Activated CD4-positive, CD25-positive, alpha-beta regulatory T cell (primary cell): ENCODE measurements around the gene C11orf42.

Experiments
- DNase-seq, 4 experiments: peaks; one replicate each; lab custom pipeline; 2025; lab: John Stamatoyannopoulos, UW

The C11orf42 gene, protein sequence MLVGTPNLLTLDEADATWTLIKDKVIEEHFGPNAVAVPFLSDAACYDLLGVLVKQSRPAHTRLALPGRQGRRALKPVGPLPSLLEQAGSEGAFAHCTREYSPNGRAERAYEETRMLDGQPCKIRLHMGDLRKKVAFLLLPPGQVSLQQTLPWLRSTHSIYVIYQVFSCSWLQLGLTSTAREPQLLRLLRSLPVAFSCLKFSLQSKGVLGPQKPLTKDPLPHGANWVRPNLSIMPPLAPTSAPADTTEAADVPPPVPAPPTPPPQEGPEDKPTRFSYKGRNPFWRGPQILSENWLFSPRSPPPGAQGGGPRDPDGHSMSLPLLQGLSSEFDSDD

DNA sequence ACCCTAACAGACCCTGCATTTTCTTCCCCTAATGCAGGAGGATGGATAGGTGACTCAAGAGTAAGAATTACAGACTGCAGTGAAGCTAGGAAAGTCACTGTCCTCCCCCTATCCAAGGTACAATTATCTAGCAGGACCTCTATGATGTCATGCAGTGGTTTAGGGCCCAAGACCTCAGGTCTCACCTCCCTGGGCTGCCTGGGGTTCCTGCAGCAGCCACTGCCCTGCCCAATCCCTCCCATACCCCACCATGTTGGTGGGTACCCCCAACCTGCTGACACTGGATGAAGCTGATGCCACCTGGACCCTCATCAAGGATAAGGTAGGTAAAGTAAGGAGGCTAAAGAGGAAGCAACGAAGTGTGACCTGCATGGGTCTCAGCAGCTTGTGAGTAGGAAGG, at the start of gene C11orf42:
Gene C11orf42, plus strand, starts transcription at position 192 of the 400 bp plus-strand sequence. Its CDS starts 59 bp downstream, at position 251.
- DNase-seq: no peak

DNA sequence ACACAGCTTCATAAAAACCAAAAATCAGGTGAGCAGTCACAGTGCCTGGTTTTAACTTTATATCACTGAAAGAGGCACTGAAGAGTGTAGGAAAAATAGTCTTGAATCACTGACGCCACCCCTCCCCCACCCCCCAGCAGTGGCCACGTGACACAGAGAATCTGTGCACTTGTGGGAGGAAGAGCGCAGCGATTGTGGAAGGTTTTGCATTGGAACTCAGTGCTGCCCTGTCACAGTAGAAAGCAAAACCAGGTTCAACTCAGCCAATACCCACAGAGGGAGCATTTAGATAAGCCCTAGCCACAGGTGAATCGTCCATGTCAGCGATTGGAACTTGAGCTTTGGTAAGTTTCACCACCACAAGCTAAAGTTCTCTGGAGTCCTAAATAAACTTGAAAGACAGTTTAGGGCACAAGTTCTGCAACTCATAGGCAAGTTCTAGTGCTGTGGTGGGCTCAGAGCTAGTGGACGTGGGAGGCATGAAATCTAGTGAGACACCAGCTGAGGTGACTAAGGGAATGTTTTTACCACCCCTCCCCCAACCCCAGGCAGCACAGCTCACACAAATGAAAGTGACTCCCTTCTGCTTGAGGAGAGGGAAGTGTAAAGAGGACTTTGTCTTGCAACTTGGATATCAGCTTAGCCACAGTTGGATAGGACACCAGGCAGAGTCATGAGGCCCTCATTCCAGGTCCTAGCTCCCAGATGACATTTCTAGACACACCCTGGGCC, 48.6 kb upstream of the C11orf42 start:
- no peak for DNase-seq

DNA sequence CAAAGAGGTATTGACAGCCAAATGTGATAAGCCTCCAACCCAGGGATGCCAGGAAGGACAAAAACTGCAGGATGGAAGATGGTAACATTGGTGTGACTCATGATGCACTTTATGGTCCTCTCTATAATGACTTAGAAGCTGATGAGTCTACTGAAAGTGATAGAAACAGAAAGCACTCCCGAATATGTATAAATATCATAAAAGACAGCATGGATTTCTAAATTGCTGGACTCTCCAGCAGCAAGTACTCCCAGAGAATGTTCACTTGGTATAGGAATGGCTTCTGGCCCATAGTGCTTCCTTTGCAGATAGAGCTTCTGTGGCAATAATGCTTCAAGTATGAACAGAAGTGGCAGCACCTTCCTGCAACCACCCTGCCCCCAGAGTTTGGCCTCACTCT, 35.1 kb upstream of the C11orf42 start, which contains the start of gene OR52B2:
Gene OR52B2, minus strand, starts transcription at position 101 of the 400 bp plus-strand sequence. Its CDS starts 0 bp downstream, at position 101.
- DNase-seq: no peak

DNA sequence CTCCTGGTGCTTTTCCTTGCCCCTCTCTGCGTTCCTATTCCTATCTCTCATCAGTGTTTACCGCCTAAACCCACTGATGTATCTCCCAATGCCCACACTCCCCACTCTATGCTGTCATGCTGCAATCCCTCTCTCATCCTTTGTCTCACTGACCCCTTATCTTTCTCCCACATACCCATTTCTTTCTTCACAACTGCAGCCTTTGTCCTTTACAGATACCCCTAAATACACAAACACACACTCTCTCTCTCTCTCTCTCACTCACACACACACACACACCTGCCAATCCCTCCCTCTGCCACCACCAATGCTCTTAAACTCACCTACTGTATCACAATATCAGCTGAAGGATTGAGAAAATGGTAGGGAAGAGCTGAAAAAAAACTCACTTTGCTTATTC, 29.9 kb upstream of the C11orf42 start:
- DNase-seq: no peak

DNA sequence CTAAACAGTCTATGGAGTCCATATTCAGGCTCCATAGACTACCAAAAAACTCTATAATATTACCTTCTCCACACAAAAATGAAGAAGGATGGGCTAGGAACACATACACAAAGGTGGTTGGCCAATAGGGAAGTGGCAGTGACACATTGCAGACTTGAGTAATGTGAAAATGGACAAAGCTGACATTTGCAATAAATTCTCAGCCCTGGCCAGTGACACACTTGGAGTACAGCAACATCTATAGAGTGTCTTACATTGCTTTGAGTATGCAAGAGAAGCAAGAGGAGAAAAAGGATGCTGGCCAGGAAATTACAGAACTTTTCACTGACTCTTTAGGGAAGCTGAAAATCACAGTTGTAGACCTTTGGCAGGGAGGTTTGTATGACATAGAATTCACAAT, 13.6 kb upstream of the C11orf42 start:
- no peak for DNase-seq

DNA sequence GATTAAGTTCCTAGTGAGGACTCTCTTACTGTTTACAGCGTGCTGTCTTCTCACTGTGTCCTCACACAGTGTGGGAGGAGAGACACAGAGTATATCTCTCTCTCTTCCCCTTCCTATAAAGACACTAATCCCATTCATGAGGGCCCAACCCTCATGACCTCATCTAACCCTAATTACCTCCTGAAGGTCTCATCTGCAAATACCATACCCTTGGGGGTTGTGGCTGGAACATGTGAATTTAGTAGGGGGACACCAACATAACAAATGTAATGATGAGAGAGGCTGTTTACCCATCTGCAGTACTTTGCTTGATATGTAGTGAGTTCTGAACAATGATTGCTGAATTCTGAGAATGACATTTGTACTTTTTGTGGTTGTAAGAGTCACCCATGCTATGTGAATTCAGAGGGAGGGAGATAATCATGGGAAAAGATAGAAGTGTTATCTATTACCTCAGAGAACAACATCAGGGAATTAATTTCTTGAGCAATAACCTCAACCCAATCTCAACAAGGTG, 11.2 kb upstream of the C11orf42 start:
- DNase-seq: no peak

DNA sequence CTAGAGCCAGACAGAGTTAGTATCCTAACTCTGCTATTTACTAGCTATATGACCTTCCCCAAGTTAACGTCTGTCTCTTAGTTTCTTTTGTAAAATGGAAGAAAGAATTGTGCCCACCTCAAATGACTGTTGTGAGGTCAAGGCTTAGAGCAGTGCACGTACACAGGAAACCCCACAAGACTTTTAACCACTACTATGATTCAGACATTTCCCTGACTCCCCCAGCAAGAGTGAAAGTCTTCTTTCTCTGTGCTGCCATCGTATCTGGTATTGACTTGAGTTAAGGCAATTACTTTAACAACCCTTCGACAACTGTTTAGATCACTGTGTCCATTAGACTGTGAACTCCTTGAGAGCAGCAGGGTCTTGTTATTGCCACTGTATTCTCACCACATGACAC, 9.0 kb upstream of the C11orf42 start:
- no peak for DNase-seq

DNA sequence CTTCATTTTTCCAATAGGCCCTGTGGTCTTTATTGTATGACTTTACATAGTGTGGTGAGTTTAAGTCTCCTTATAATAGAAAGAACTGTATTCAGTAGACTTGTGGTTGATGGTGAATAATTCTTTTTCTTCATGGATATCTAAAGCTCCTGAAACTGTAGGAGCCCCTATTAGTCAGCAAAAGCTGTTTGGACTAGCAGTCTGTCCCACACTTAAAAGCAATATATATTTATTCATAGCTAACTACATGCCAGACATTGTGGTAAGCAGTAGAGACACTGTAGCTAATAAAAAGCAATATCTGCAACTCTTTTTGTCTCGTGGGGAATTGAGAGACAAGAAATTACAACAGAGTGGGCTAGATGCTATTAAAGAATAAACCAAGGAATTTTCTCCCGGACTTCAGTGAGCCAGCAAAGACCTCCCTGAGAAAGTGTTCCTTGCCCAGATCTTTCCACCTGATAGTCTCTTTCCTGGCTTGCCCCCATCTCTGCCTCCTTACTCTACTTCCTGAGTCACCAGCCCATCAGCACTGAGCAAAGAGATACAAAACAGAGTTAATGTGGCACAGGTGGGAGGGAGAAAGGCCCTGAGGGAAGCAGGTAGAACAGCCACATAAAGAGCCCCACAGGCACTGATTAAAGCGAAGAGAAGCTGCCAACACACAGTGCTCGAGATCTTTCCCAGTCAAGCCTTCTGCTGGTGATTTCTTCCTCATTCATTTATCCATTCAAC, 7.7 kb upstream of the C11orf42 start:
- no peak for DNase-seq

DNA sequence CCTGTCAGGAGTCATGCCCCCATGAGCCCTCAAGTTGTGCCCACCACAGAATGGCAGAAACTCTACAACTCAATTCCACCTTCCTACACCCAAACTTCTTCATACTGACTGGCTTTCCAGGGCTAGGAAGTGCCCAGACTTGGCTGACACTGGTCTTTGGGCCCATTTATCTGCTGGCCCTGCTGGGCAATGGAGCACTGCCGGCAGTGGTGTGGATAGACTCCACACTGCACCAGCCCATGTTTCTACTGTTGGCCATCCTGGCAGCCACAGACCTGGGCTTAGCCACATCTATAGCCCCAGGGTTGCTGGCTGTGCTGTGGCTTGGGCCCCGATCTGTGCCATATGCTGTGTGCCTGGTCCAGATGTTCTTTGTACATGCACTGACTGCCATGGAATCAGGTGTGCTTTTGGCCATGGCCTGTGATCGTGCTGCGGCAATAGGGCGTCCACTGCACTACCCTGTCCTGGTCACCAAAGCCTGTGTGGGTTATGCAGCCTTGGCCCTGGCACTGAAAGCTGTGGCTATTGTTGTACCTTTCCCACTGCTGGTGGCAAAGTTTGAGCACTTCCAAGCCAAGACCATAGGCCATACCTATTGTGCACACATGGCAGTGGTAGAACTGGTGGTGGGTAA, 6.1 kb upstream of the C11orf42 start, which contains the start of gene OR52W1:
Gene OR52W1, plus strand, starts transcription at position 51 of the 637 bp plus-strand sequence. Its CDS starts 0 bp downstream, at position 51.
- DNase-seq: no peak

DNA sequence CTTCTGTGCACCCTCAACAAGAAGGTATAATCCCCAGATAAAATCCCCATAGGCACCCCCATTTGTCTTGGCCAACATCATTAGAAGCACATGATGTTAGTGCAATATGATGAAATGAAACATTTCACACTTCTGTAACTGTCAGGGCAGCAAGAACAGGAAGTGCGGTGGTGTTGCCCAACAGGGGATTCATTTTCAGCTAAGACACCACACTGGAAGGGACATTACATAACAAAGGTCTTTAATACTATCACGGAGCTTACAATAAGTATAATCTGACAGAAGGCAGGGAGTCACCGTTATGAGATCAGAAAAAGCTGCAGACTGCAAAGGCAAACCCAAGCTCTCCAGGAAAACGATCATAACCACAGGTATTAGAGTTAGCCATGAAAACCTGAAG, 4.4 kb upstream of the C11orf42 start:
- DNase-seq: no peak

DNA sequence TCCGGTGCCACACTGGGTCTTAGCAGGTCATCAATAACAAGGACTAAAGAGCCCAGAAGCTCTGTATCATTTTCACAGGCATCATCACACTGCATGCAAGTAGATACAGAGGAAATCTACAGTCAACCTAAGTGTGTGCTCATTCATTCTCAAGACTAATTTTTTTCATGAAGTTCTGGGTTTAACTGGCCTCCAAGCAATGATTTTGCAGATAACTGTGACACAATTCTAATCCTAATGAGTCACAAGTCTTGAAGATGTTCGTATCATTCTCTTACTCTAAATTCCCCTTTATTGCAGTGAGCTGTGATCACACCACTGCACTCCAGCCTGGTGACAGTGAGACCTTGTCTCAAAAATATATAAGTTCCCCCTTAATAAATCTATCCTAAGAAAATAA, 3.9 kb upstream of the C11orf42 start:
- DNase-seq: no peak

DNA sequence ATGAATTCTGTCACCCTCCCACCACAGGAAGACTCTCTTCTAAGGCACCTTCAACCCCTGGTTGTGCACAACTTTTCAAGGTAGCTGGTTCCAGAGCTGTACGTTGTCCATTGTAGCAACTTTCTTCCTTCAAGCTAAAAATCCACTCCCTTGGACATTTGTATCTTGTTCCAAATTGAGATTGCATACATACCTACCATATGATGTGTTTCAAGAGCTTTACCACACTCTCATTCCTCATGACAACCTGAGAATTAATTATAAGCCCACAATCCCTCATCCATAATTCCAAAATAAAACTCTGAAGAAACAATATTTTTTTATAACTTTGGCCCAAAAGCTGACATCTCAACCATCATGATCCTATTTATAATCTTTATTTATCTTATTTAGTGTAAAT, 3.3 kb upstream of the C11orf42 start:
- no peak for DNase-seq

DNA sequence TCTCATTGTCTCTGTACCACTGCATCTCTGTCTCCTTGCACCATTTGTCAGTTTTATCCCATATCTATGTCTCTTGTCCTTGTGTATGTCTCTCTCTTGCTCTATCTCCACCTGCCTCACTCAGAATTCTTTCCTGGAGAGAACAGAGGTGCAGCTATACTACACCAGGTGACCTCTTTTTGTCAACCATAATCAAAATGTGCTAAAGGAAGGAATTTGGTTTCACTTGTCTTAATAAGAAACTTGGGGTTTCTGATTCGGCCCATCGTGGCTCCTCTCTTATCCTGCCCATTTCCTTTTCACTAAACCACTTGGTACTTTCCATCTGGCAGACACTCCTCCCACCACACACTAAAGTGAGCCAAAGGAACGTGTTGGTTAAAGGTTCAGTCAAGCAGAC, 2.0 kb upstream of the C11orf42 start:
- no peak for DNase-seq

DNA sequence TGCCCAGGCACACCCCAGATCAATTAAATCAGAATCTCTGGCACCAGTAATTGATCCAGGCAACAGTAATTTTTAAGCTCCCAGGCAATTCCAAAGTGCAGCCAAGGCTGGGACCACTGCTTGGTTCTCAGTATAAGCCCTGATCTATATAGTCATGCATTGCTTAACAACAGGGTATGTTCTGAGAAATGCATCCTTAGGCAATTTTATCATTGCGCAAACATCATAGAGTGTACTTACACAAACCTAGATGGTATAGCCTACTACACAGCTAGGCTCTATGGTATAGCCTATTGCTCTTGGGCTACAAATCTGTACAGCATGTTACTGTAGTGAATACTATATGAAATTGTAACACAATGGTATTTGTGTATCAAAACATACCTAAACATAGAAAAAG, 651 bp upstream of the C11orf42 start:
- no peak for DNase-seq

DNA sequence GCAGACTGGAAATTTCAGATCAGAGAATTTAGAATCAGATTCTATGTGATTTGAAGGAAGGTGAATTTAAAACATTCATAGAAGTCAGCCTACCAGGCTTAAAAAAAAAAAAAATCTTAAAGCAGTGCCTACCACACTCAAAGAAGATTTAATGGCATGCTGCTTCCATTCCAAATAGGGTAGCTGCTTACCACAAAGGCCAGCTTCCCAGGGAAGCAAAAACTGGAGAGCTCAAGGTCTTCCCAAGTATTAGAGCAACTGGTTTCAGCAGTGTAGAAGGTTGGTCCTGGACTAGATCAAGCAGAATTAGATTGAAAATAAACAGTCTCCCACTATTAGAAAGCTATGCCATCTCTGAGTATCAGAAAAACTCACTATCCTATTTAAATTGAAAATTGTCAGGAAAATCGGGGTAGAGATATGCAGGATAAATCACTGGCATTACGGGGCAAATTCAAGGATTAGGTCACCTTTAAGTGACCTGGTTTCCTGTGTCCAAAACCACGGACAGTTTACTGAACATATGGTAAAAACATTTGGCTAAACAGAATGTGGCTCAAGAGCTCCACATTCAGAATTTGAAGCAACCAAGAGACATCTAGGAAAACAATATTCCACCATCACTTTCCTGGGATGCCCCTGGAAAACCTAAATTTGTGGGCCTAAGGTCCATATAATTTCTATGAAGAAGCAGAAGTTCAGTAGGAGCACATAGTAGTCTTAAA, 1.3 kb downstream of the C11orf42 start:
- DNase-seq: no peak

DNA sequence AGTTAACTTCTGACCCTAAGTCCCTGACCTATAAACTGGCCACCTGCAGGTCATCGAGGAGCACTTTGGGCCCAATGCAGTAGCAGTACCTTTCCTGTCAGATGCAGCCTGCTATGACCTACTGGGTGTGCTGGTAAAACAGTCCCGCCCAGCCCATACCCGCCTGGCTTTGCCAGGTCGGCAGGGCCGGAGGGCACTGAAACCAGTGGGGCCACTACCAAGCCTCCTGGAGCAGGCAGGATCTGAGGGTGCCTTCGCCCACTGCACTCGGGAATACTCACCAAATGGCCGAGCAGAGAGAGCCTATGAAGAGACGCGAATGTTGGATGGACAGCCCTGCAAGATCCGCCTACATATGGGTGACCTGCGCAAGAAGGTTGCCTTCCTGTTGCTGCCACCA, 4.4 kb downstream of the C11orf42 start:
- no peak for DNase-seq

DNA sequence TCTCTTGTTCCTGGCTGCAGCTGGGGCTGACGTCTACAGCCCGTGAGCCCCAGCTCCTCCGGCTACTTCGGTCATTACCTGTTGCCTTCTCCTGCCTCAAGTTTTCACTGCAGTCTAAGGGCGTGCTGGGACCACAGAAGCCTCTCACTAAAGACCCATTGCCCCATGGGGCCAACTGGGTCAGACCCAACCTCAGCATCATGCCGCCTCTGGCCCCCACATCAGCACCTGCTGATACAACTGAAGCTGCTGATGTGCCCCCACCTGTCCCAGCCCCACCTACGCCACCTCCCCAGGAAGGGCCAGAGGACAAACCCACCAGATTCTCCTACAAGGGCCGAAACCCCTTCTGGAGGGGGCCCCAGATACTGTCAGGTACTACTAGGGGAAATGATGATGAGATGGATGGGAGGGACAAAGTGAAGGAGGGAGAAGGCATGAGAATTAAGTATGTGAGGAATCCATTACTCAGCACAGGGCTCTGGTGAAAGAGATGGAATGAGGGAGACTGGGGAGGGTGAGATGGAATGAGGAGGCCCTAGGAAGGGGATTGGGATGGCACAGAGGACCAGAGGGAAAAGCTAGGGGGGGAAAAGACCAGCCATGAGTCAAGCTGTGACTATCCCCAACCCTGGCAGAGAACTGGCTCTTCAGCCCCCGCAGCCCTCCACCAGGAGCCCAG, 5.1 kb downstream of the C11orf42 start:
- DNase-seq: no peak

DNA sequence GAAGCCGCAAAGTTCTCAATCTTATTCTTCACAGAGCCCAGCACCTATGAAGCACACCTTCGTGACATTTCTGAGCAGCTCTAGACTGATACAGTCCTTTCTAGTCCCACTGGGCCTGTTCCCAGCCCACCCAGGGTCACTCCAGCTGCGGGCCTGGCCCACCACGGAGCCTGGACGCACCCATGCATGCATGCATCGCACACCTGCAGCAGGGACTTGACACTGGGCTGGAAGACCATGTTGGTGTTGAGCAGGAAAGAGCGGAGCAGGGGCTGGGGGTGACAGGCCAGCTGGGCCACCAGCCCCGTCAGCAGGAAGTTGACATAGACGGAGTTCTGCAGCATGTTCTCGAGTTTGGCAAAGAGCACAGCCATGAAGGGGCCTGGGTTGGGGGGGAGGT, 9.2 kb downstream of the C11orf42 start:
- DNase-seq: no peak

DNA sequence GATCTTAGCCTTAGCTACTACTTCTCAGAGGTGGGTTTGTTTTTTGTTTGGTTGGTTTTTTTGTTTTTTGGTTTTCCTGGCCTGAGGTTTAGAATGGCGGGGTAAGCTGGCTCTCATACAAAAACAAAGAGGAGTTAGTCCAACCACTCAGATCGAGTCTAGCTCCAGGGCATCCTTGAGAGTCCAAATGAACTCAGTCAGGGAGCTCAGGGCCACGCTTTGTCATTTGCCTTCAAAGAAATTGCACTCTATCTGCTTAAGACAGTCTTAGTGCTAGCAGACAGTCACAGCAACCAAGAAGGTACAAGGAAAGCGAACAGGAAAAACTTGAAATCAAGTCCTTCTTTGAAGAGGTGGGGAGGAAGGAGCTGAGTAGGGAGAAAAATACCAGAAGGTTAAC, 11.1 kb downstream of the C11orf42 start:
- no peak for DNase-seq

DNA sequence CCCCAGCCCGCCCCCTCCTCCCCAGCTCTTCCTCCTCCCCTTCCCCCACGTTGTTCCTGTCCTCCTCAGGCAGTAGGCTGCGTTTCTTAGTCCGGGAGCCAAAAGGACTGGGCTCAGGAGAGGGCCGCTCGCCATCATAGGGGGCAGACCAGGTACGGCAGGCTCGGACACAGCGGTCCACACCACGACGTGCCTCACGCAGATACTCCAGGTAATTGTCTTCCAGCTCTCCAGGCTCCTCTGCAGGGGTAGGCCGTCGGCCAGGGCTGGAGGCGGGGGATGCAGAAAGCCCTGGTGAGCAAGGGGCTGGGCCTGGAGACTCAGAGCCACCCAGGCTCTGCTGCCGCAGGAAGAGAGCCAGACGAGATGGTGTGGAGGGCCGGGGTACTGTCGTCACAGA, 12.4 kb downstream of the C11orf42 start:
- no peak for DNase-seq

DNA sequence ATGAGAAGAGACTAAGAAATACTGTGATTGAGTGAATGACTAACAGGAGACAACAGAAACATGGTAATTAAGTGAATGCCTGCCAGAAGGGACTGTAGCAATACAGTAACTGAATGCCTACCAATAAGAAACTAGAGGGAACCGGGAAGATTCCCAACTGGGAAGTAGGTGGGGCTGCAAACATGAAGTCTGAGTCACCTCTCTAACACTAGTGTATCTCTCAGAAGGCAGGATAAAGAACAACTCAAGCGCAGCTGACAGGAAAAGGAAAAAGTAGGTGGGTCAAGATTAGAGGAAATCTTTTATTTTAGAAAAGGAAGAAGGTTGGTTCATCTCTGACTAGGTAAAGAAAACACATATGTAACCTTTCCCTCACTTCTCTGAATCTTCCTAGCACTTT, 14.0 kb downstream of the C11orf42 start:
- DNase-seq: no peak
